Body of pancreas (tissue), 4 donors: ENCODE data around the gene COQ6.

ENCODE experiments used
- CTCF ChIP-seq, 7 experiments: fragments of 450-650 bp in 4 of 7; fragments of 200-600 bp in 3 of 7; sonication (generic) in 3 of 7; IDR thresholded peaks; one replicate each; pipeline ENCODE4 v1.5.1; 2016 to 2019; ENCODE audit warnings: antibody characterized with exemption in 7 of 7
- POLR2A ChIP-seq, 3 donors: fragments of 450-650 bp; IDR thresholded peaks; one replicate each; pipeline ENCODE4 v1.6.1; 2016; ENCODE audit warnings: antibody characterized with exemption in 3 of 3, mild to moderate bottlenecking in 2 of 3

GRCh38 chr14:73996731-73997107, 46.6 kb downstream of the COQ6 start:
- no peak for TF ChIP-seq CTCF (IDR thresholded peaks at IDR 0.05)
- no peak for TF ChIP-seq POLR2A (IDR thresholded peaks at IDR 0.05)
